K562 (cell line): ENCODE measurements around the gene CUX1. TPM values are rescaled to one million over a fixed set of nuclear protein-coding genes. Genes with fewer than 3 reads are reported as not detected.
A peak's percentile ranks its signal among the peaks of the same experiment; 100 is the strongest.

Experiments used
- ATAC-seq: fragments of 200-7000 bp; cut with Tn5 transposase; 3 replicates; pipeline ENCODE4 v1.9.1; 2020; ENCODE audit warnings: moderate library complexity
- BruUV-seq: library from RNA; stranded (reverse); fragments of 400-500 nt; replicated peaks from 2 replicates; lab custom pipeline; 2021; lab: Mats Ljungman, UMichigan
- CTCF ChIA-PET: fragments of 300-600 bp; formaldehyde crosslinking; extraction: SDS; loops from one replicate; lab custom pipeline; 2021; ENCODE audit warnings: low intra/inter-chr PET ratio; lab: Yijun Ruan, JAX
- POLR2A ChIA-PET: fragments of 300-600, 350-650 bp; sonication (Branson Sonifier 250); formaldehyde crosslinking; extraction: SDS; loops from one replicate; lab custom pipeline; 2021; ENCODE audit warnings: antibody characterized with exemption, inconsistent platforms; lab: Yijun Ruan, JAX
- DNase-seq, 4 experiments: peaks; one replicate each; pipeline versions ENCODE4 v3.0.0 to v3.0.0-alpha.2; 2011 to 2018; ENCODE audit warnings: low spot score in 3 of 4, mixed read lengths in 3 of 4; ENCODE audit errors: extremely low read depth in 1 of 4
- FAIRE-seq: peaks from 2 replicates; lab custom pipeline; 2011; peaks lifted over from hg19 to GRCh38; lab: Jason Lieb, UNC
- H2AFZ ChIP-seq: 2 replicates; pipeline ENCODE4 v1.6.0; 2011; ENCODE audit warnings: low read depth, low read length, control low read depth, inconsistent platforms
- H3K27ac ChIP-seq: fragments of 200-600 bp; 3 replicates; pipeline ENCODE4 v1.8.0; 2011; ENCODE audit warnings: low read depth, mild to moderate bottlenecking, control low read depth, inconsistent platforms, low read length, moderate library complexity, mixed read lengths; ENCODE audit errors: extremely low read depth
- H3K27me3 ChIP-seq, 2 experiments: fragments of 300-600 bp in 1 of 2; 2 replicates in 1 of 2; 3 replicates in 1 of 2; pipeline versions ENCODE4 v1.6.0 to v1.8.0; 2011; ENCODE audit warnings: inconsistent platforms in 2 of 2, low read length in 2 of 2, mild to moderate bottlenecking in 1 of 2, mixed read lengths in 1 of 2, moderate library complexity in 1 of 2; ENCODE audit not compliant: control insufficient read depth in 2 of 2, insufficient read depth in 2 of 2
- H3K36me3 ChIP-seq: fragments of 300-600 bp; 3 replicates; pipeline ENCODE4 v1.8.0; 2011; ENCODE audit warnings: mild to moderate bottlenecking, low read length, inconsistent platforms; ENCODE audit not compliant: control insufficient read depth, insufficient read depth
- H3K4me1 ChIP-seq, 2 experiments: fragments of 200-600 bp in 1 of 2; replicated peaks in 1 of 2; 2 replicates in 1 of 2; 3 replicates in 1 of 2; pipeline versions ENCODE4 v1.5.1 to v1.8.0; 2011; ENCODE audit warnings: inconsistent platforms in 2 of 2, low read length in 2 of 2, mild to moderate bottlenecking in 1 of 2, mixed read lengths in 1 of 2, moderate library complexity in 1 of 2; ENCODE audit not compliant: control insufficient read depth in 2 of 2, insufficient read depth in 2 of 2
- H3K4me2 ChIP-seq: 2 replicates; pipeline ENCODE4 v1.6.1; 2011; ENCODE audit warnings: low read length, control low read depth, inconsistent platforms, mixed read lengths; ENCODE audit not compliant: insufficient read depth
- H3K4me3 ChIP-seq: fragments of 200-600 bp; sonication (generic), shearing (Covaris generic); 2 replicates; pipeline ENCODE4 v1.5.1; 2016; ENCODE audit warnings: control low read depth, inconsistent platforms
- H3K79me2 ChIP-seq: fragments of 200-600 bp; 3 replicates; pipeline ENCODE4 v1.8.0; 2011; ENCODE audit warnings: low read length, inconsistent platforms; ENCODE audit not compliant: control insufficient read depth, insufficient read depth
- H3K9ac ChIP-seq, 2 experiments: 2 replicates each; pipeline versions ENCODE4 v1.6.0 to v1.6.1; 2011; ENCODE audit warnings: low read depth in 2 of 2, low read length in 2 of 2, control low read depth in 1 of 2, inconsistent platforms in 1 of 2, mild to moderate bottlenecking in 1 of 2, mixed read lengths in 1 of 2; ENCODE audit not compliant: insufficient read depth in 1 of 2
- H3K9me1 ChIP-seq: one replicate; pipeline ENCODE4 v1.6.0; 2011; ENCODE audit warnings: inconsistent platforms, mild to moderate bottlenecking, low read length, moderate library complexity; ENCODE audit not compliant: control insufficient read depth, insufficient read depth
- H3K9me3 ChIP-seq: replicated peaks from 2 replicates; pipeline ENCODE4 v1.5.1; 2011; ENCODE audit warnings: low read depth, low read length, inconsistent platforms; ENCODE audit not compliant: control insufficient read depth, insufficient read depth
- H4K20me1 ChIP-seq: replicated peaks from 2 replicates; pipeline ENCODE4 v1.6.1; 2011; ENCODE audit warnings: low read length, inconsistent platforms, mixed read lengths; ENCODE audit not compliant: control insufficient read depth, insufficient read depth
- BRD9 ChIP-seq: fragments of 450-650 bp; IDR thresholded peaks from 2 replicates; pipeline ENCODE4 v1.6.1; 2018; ENCODE audit warnings: low read depth; ENCODE audit not compliant: partially characterized antibody
- NRF1 ChIP-seq, 2 experiments: fragments of 450-650 bp; IDR thresholded peaks in 1 of 2; conservative IDR thresholded peaks in 1 of 2; 2 replicates each; pipeline ENCODE4 v1.6.1; 2014; ENCODE audit warnings: mild to moderate bottlenecking in 2 of 2
- POLR2A ChIP-seq: fragments of 450-650 bp; conservative IDR thresholded peaks from 2 replicates; pipeline ENCODE4 v1.6.1; 2016
- POLR2G ChIP-seq: fragments of 200-400 bp; formaldehyde crosslinking; IDR thresholded peaks from 2 replicates; pipeline ENCODE4 v1.6.1; 2017; ENCODE audit warnings: low read depth, mild to moderate bottlenecking, antibody characterized with exemption, low read length, moderate library complexity
- TAF7 ChIP-seq: fragments of 450-650 bp; IDR thresholded peaks from 2 replicates; pipeline ENCODE4 v1.6.1; 2016; ENCODE audit warnings: missing genetic modification characterization, missing compliant biosample characterization
- WGBS: fragments of 100-300 bp; shearing (Covaris generic); methylation state at CpG from one replicate; pipeline ENCODE4 v1.1.6; 2016; ENCODE audit warnings: low coverage, mixed read lengths; ENCODE audit not compliant: insufficient coverage; ENCODE audit errors: missing lambda C conversion rate; 5-methylcytosine and 5-hydroxymethylcytosine counted together
- in situ Hi-C: fragments of 300-500 bp; cut with MboI; formaldehyde crosslinking; loops from 4 replicates; pipeline ENCODE4 v1.15.0; 2018; ENCODE audit warnings: inconsistent platforms, mixed read lengths
- intact Hi-C: fragments of 100-400 bp; cut with micrococcal nuclease; formaldehyde crosslinking; loops from 2 replicates; pipeline ENCODE4 v1.14.2; 2022
- polyA plus RNA-seq, 8 experiments: library from polyadenylated mRNA; depleted of rRNA in 4 of 8; stranded (reverse) in 5 of 8; unstranded in 3 of 8; fragments of >200 nt; fragmentation: Nextera tagmentation in 2 of 8; fragmentation: Illumina TruSeq in 1 of 8; extraction: Ambion mirVana in 2 of 8; extraction: Trizol in 1 of 8; gene quantifications; 2 replicates each; pipeline versions ENCODE4 v1.2.1 to v1.2.3, GENCODE V29; 2011 to 2014; ENCODE audit warnings: inconsistent platforms in 1 of 8, missing spikeins in 1 of 8
- total RNA-seq, 7 experiments: library from RNA; depleted of rRNA in 6 of 7; stranded (reverse); fragments of >200 nt in 6 of 7; fragmentation: Illumina TruSeq in 2 of 7; extraction: Trizol in 2 of 7; gene quantifications; 2 replicates each; pipeline versions ENCODE4 v1.2.1 to v1.2.3, GENCODE V29; 2011 to 2021; ENCODE audit warnings: low replicate concordance in 1 of 7
- TF ChIP-seq, protein P1 (sequence below): IDR thresholded peaks from 3 replicates; pipeline ENCODE4 v1.6.1; 2011; ENCODE audit warnings: borderline replicate concordance, mild to moderate bottlenecking, moderate library complexity; ENCODE audit not compliant: insufficient read length; ENCODE audit errors: extremely low read depth
- TF ChIP-seq, protein P2 (sequence below): fragments of 250-450 bp; sonication (Bioruptor Pico); IDR thresholded peaks from 2 replicates; pipeline ENCODE4 v1.5.0; 2020; ENCODE audit warnings: mild to moderate bottlenecking

The CUX1 gene
- total and polyA plus RNA-seq, 9 of the 15 experiments (the other 6 are each of a cell fraction or from before 2014, with no cell fraction given) = 3.6 to 55.3 (median 25.2) TPM

DNA sequence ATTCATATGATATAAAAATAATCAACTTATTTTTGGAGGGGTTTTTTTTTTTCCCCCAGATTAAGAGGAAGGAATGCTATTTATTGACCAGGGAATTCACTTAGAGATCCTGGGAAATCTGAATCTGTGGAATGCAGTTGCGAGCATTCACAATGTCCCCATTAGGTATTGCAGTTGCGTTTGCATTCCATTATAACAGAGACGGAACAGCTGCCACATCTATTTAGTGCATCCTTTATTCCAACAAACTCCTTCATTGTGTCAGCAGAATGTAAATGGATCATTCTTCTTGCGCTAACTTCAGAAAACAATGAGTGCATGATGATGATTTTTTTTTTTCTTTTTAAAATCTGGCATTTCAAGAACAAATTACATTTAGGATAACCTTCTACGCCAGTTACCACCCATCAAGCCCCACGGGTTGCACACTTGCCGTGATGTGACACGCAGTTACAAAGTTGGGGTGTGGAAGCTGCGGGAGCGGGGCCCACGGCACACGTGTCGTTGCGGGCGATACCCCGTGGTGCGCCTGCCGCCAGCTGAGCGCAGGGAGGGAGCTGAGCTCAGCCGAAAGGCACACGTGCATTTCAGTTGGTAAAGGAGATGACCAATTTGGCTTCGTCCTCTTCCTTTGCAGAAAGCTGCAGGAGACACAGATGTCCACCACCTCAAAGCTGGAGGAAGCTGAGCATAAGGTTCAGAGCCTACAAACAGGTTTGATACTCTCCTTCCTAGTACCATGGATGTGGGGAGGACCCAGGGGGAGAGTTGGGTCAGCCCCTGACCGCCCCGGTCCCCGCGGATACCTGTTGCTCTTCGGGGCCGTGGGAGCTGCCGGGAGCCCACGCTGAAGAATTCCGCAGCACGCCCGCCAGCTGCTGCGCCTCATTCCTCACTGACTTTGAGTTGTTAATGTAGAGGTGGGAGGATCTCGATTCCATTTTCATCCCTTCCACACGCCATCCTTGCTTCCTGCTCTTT is 293.9 kb downstream of the CUX1 start:
- no peak for DNase-seq
- in situ Hi-C loops = no loop called here
- intact Hi-C loops = no loop called here
- Histone ChIP-seq H2AFZ (no peak overlapping the region), H3K4me2 (no peak overlapping the region), H3K27ac (no peak overlapping the region), H3K9me1 (peaks cover 4% of the 10 kb centered on the region), H3K36me3 (peaks cover 56% of the 10 kb centered on the region), H4K20me1 (no peaks in the 10 kb centered on the region), H3K4me3 (no peak overlapping the region), H3K79me2 (no peaks in the 10 kb centered on the region), H3K9me3 (no peaks in the 10 kb centered on the region), H3K9ac (no peak overlapping the region), H3K27me3 (no peaks in the 10 kb centered on the region), H3K4me1 (peaks cover 0 to 9% of the 10 kb centered on the region in 2 experiments; a peak in 1 of 5 replicates)
- ATAC-seq = no peak
- CTCF ChIA-PET = interaction anchor here (0.7 kb wide), 1 partner anchor 568 kb away, joined by 3 read pairs; no protein-coding TSS in a partner anchor
- 94% methylated on average over 31 of the region's 36 CpGs for WGBS
- no TSS peak for BruUV-seq
- no peak for FAIRE-seq
- TF ChIP-seq, protein P1, sequence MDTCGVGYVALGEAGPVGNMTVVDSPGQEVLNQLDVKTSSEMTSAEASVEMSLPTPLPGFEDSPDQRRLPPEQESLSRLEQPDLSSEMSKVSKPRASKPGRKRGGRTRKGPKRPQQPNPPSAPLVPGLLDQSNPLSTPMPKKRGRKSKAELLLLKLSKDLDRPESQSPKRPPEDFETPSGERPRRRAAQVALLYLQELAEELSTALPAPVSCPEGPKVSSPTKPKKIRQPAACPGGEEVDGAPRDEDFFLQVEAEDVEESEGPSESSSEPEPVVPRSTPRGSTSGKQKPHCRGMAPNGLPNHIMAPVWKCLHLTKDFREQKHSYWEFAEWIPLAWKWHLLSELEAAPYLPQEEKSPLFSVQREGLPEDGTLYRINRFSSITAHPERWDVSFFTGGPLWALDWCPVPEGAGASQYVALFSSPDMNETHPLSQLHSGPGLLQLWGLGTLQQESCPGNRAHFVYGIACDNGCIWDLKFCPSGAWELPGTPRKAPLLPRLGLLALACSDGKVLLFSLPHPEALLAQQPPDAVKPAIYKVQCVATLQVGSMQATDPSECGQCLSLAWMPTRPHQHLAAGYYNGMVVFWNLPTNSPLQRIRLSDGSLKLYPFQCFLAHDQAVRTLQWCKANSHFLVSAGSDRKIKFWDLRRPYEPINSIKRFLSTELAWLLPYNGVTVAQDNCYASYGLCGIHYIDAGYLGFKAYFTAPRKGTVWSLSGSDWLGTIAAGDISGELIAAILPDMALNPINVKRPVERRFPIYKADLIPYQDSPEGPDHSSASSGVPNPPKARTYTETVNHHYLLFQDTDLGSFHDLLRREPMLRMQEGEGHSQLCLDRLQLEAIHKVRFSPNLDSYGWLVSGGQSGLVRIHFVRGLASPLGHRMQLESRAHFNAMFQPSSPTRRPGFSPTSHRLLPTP = no peak
- TF ChIP-seq, protein P2, sequence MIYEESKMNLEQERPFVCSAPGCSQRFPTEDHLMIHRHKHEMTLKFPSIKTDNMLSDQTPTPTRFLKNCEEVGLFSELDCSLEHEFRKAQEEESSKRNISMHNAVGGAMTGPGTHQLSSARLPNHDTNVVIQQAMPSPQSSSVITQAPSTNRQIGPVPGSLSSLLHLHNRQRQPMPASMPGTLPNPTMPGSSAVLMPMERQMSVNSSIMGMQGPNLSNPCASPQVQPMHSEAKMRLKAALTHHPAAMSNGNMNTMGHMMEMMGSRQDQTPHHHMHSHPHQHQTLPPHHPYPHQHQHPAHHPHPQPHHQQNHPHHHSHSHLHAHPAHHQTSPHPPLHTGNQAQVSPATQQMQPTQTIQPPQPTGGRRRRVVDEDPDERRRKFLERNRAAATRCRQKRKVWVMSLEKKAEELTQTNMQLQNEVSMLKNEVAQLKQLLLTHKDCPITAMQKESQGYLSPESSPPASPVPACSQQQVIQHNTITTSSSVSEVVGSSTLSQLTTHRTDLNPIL (CRISPR knock-in tag) = no peak
- TF ChIP-seq BRD9 (no peak), NRF1 (conservative IDR thresholded peaks at IDR 0.05 in 1 of 2, IDR thresholded peaks at IDR 0.05 in 1 of 2) (no peak), POLR2G (0 out of 2 replicates have a peak, but pooled peaks have one; percentile 19), TAF7 (tag) (no peak), POLR2A (no peak)
- POLR2A ChIA-PET = interaction anchor here (0.6 kb wide), 1 partner anchor 9 kb away, joined by 3 read pairs; no protein-coding TSS in a partner anchor
